PFSK-1 (cell line): ENCODE results near the gene TLR6.

ENCODE experiments used
- FOXP2 ChIP-seq: optimal IDR thresholded peaks from 2 replicates; pipeline ENCODE3; 2011; ENCODE audit warnings: borderline replicate concordance, control low read depth, inconsistent platforms; ENCODE audit not compliant: insufficient read depth; ENCODE audit errors: extremely low read length, extremely low read depth
- POLR2AphosphoS5 ChIP-seq: IDR thresholded peaks from 2 replicates; pipeline ENCODE4 v1.6.1; 2012; ENCODE audit warnings: low read depth, mild to moderate bottlenecking, control low read depth, low read length, moderate library complexity
- REST ChIP-seq, 2 experiments: IDR thresholded peaks; 2 replicates each; pipeline versions ENCODE4 v1.6.1 to v1.8.0; 2011 to 2012; ENCODE audit warnings: low read depth in 2 of 2, low read length in 2 of 2, control low read depth in 1 of 2, inconsistent platforms in 1 of 2, mild to moderate bottlenecking in 1 of 2, moderate library complexity in 1 of 2; ENCODE audit not compliant: insufficient read depth in 1 of 2
- SIN3A ChIP-seq: IDR thresholded peaks from 2 replicates; pipeline ENCODE4 v1.6.1; 2012; ENCODE audit warnings: mild to moderate bottlenecking, low read length, moderate library complexity, borderline replicate concordance; ENCODE audit not compliant: insufficient read depth
- TAF1 ChIP-seq: IDR thresholded peaks from 2 replicates; pipeline ENCODE4 v1.6.1; 2012; ENCODE audit warnings: low read length, control low read depth, borderline replicate concordance; ENCODE audit not compliant: insufficient read depth

The TLR6 gene

GRCh38 chr4:38783109-38783460 lies 73.5 kb downstream of the TLR6 start:
- no peak for TF ChIP-seq TAF1
- no peak for TF ChIP-seq POLR2AphosphoS5
- no peak for TF ChIP-seq FOXP2
- TF ChIP-seq SIN3A = no peak
- TF ChIP-seq REST (IDR thresholded peaks at IDR 0.05; ENCODE audit: insufficient read depth in 1 of 2, low read depth in 2 of 2, low read length in 2 of 2) = no peak

DNA sequence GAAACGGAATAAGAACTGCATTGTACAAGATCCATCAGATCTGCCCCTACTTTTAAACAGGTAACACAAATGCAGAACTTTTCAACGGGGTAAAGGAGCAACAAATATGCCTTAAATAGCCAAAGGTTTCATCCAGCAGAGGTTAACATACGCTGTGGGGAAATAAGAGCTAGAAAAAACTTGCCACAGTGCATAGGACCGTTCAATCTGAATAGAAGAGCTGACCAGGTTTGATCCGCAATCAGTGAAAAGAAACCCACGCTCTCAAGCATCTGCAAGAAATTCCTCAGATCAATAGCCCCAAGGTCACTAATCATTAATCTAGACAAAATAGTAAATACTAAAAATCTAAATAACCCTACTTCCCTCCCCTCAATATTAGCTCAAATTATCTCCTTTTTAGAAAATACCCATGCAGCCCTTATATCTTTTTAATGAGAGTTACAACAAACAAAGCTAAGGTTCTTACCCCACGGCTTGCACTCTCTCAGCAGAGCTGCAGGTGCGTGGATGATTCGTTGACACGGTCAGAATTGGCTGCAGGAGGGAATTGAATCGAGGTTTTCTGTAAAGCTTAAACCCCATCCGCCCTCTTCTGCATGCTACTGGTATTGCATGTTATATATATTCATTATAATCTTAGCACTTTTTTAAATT lies 74.0 kb downstream of the TLR6 start, which contains the start of gene TLR10:
TLR10 (minus strand) TSS at position 539 of the 657 bp plus-strand sequence. CDS start 7,400 bp downstream, outside the sequence.
- TF ChIP-seq POLR2AphosphoS5 (no peak), FOXP2 (no peak), REST (IDR thresholded peaks at IDR 0.05; ENCODE audit: insufficient read depth in 1 of 2, low read depth in 2 of 2, low read length in 2 of 2) (no peak), SIN3A (no peak), TAF1 (no peak)

DNA sequence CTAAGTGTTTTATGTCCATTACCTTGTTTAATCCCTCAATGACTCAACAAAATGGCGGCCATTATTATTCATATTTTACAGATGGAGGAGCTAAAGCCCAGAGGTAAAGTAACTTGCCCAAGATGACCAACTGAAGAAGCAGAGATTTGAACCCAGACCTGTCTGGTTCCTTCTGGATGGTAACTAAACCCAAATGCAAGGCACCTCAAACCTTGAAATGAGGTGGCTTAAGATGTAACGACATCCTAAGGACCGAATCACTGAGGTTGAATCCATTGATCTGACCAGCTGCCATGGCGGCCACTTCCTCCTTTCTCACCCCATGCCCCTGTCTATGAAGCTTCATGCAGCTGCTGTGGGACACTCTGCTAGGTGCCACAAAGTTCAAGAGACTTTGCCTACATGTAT lies 74.8 kb downstream of the TLR6 start:
- no peak for TF ChIP-seq FOXP2
- no peak for TF ChIP-seq REST (IDR thresholded peaks at IDR 0.05; ENCODE audit: insufficient read depth in 1 of 2, low read depth in 2 of 2, low read length in 2 of 2)
- no peak for TF ChIP-seq POLR2AphosphoS5
- no peak for TF ChIP-seq SIN3A
- TF ChIP-seq TAF1 = no peak

GRCh38 chr4:38780833-38781484 lies 75.7 kb downstream of the TLR6 start:
- TF ChIP-seq REST (IDR thresholded peaks at IDR 0.05; ENCODE audit: insufficient read depth in 1 of 2, low read depth in 2 of 2, low read length in 2 of 2) = no peak
- no peak for TF ChIP-seq TAF1
- TF ChIP-seq SIN3A = no peak
- no peak for TF ChIP-seq FOXP2
- TF ChIP-seq POLR2AphosphoS5 = no peak

GRCh38 chr4:38779790-38780189 lies 76.8 kb downstream of the TLR6 start:
- TF ChIP-seq SIN3A = no peak
- no peak for TF ChIP-seq POLR2AphosphoS5
- TF ChIP-seq FOXP2 = no peak
- TF ChIP-seq REST (IDR thresholded peaks at IDR 0.05; ENCODE audit: insufficient read depth in 1 of 2, low read depth in 2 of 2, low read length in 2 of 2) = no peak
- TF ChIP-seq TAF1 = no peak
